Measurements from ENCODE around the gene TH.
A peak's percentile ranks its signal among the peaks of the same experiment; 100 is the strongest.

The TH gene

GRCh38 chr11:2177076-2177475, 5.5 kb upstream of the TH start:
- DNase-seq = peak; percentile 41

GRCh38 chr11:2176389-2176900, 4.8 kb upstream of the TH start:
- DNase-seq = no peak

GRCh38 chr11:2175659-2176058, 4.0 kb upstream of the TH start:
- peak; percentile 48 for DNase-seq

- no peak for DNase-seq
Measured at GRCh38 chr11:2174361-2174760, 2.7 kb upstream of the TH start.

- no peak for DNase-seq
Measured at GRCh38 chr11:2173761-2174160, 2.1 kb upstream of the TH start.

GRCh38 chr11:2173150-2173693, 1.6 kb upstream of the TH start:
- no peak for DNase-seq

GRCh38 chr11:2172676-2173075, 1.1 kb upstream of the TH start:
- no peak for DNase-seq

GRCh38 chr11:2169626-2170570, 1.7 kb downstream of the TH start:
- no peak for DNase-seq

GRCh38 chr11:2169005-2169378, 2.6 kb downstream of the TH start:
- DNase-seq = no peak

- DNase-seq = no peak
Measured at GRCh38 chr11:2168286-2169004, 3.2 kb downstream of the TH start.

- no peak for DNase-seq
Measured at GRCh38 chr11:2167141-2168045, 4.2 kb downstream of the TH start.

- peak; percentile 72 for DNase-seq
Measured at GRCh38 chr11:2166091-2166851, 5.3 kb downstream of the TH start.

GRCh38 chr11:2165571-2165970, 6.0 kb downstream of the TH start:
- DNase-seq = no peak

- DNase-seq = no peak
Measured at GRCh38 chr11:2164861-2165555, 6.6 kb downstream of the TH start.

GRCh38 chr11:2164081-2164480, 7.5 kb downstream of the TH start:
- no peak for DNase-seq

GRCh38 chr11:2163428-2163978, 8.1 kb downstream of the TH start:
- no peak for DNase-seq

- peak; percentile 45 for DNase-seq
Measured at GRCh38 chr11:2160736-2161259, 10.8 kb downstream of the TH start, which contains the start of gene INS. TSS of gene INS (minus strand) at chr11:2161209. CDS start at chr11:2160971, 238 bp downstream.

- DNase-seq = peak; percentile 15
Measured at GRCh38 chr11:2159536-2160413, 11.8 kb downstream of the TH start.

GRCh38 chr11:2158966-2159365, 12.6 kb downstream of the TH start:
- no peak for DNase-seq
